Loucy (cell line): ENCODE measurements around the gene MITF.

Source experiments
- EZH2phosphoT487 ChIP-seq: fragments of 200-600 bp; IDR thresholded peaks from 2 replicates; pipeline ENCODE4 v1.6.1; 2018; ENCODE audit warnings: antibody characterized with exemption, mild to moderate bottlenecking, moderate library complexity, borderline replicate concordance
- TF ChIP-seq, protein P1 (sequence below): fragments of 200-600 bp; sonication (generic); conservative IDR thresholded peaks from 2 replicates; pipeline ENCODE4 v1.5.1; 2014; ENCODE audit warnings: mild to moderate bottlenecking, antibody characterized with exemption, low read length

DNA sequence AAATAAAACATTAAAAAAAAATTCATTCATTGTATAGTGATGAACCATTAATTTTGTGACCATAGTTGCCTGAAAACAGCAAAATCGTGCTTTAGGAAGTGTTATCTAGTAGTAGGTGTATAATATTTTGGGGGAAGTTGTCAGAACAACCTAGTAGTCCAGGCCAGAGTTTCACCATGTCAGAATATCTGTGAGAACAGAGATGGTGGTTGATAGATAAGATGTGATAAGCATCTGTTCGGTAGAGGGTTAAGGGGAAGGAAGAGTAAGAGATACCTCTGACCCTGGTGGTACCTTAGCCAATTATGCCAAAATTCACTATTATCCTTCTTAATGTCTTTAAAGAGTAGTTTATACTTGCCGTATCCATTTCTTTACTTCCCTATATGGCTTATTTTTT is 113.8 kb downstream of the MITF start:
- TF ChIP-seq, protein P1, sequence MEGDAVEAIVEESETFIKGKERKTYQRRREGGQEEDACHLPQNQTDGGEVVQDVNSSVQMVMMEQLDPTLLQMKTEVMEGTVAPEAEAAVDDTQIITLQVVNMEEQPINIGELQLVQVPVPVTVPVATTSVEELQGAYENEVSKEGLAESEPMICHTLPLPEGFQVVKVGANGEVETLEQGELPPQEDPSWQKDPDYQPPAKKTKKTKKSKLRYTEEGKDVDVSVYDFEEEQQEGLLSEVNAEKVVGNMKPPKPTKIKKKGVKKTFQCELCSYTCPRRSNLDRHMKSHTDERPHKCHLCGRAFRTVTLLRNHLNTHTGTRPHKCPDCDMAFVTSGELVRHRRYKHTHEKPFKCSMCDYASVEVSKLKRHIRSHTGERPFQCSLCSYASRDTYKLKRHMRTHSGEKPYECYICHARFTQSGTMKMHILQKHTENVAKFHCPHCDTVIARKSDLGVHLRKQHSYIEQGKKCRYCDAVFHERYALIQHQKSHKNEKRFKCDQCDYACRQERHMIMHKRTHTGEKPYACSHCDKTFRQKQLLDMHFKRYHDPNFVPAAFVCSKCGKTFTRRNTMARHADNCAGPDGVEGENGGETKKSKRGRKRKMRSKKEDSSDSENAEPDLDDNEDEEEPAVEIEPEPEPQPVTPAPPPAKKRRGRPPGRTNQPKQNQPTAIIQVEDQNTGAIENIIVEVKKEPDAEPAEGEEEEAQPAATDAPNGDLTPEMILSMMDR = no peak
- no peak for TF ChIP-seq EZH2phosphoT487
